ENCODE data around the gene NTRK2. TPM values are rescaled to one million over a fixed set of nuclear protein-coding genes. Genes with fewer than 3 reads are reported as not detected.

Gene NTRK2
- total RNA-seq, 1 donor from 2014 or later: 16.0 TPM

DNA sequence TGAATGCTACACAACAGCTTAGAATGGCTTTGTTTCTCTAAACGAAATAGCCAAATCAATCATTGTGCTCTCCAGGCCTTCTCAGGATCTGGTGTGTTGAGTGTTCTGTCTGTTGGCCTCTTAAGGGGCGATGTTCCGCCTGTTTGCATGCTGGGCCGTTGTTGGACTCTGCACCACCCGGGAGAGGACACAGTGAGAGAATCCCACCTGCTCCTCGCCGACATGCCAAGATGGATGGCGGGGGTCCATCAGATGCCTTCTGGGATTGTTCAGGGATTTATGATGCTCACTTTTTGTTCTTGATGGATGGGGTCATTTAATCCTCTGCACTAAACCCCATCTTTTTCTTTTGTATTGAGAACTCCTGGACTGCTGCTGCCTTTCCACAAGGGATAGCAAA, 159.9 kb downstream of the NTRK2 start:
- intact Hi-C loops (cut with DNase I): no loop called here
- TF ChIP-seq, protein P1, sequence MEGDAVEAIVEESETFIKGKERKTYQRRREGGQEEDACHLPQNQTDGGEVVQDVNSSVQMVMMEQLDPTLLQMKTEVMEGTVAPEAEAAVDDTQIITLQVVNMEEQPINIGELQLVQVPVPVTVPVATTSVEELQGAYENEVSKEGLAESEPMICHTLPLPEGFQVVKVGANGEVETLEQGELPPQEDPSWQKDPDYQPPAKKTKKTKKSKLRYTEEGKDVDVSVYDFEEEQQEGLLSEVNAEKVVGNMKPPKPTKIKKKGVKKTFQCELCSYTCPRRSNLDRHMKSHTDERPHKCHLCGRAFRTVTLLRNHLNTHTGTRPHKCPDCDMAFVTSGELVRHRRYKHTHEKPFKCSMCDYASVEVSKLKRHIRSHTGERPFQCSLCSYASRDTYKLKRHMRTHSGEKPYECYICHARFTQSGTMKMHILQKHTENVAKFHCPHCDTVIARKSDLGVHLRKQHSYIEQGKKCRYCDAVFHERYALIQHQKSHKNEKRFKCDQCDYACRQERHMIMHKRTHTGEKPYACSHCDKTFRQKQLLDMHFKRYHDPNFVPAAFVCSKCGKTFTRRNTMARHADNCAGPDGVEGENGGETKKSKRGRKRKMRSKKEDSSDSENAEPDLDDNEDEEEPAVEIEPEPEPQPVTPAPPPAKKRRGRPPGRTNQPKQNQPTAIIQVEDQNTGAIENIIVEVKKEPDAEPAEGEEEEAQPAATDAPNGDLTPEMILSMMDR (IDR thresholded peaks at IDR 0.05): no peak
- TF ChIP-seq POLR2AphosphoS5 (IDR thresholded peaks at IDR 0.05; ENCODE audit: insufficient read depth in 1 of 2, low read depth in 1 of 2): no peak

DNA sequence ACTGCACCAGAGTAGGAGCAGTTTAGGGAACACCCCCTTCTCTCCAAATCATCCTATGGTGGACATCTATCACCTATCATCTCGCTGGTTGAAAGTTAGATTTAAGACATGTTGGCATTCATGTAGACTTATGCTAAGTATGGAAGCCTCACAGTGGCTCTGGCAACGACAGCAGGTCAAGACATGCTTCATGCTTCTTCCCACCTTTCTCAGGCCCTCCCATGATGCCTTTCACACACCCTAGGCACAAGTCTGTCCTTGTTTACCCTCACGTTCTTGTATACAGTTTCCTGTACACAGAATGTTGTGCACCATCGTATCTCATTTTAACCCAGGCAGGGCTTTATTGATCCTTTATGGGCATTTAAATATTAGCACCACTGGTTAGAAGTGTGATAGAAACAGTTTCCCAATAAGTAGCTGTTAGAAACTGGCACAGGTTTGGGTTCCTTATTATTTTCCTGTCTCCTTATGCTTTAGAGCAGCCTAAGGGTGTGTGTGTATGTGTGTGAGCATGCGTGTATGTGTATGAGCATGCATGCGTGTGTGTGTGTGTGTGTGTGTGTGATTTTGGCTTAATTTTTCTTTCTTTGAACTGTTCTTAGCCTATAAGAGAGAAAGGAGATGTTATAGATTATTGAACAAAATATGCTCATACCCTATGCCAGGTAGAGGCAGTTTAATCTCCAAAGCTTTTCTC, 160.6 kb downstream of the NTRK2 start:
- Histone ChIP-seq H3K27ac (no peak overlapping the region), H3K36me3 (no peaks in the 10 kb centered on the region), H3K4me1 (no peaks in the 10 kb centered on the region), H3K9me3 (no peaks in the 10 kb centered on the region), H3K27me3 (no peaks in the 10 kb centered on the region), H3K4me3 (no peak overlapping the region)
- DNase-seq (ENCODE audit: extremely low spot score in 2 of 2): no peak
- TF ChIP-seq POLR2A (IDR thresholded peaks at IDR 0.05): no peak
- TF ChIP-seq, protein P1 (IDR thresholded peaks at IDR 0.05): no peak
- no peak for TF ChIP-seq POLR2AphosphoS5 (IDR thresholded peaks at IDR 0.05; ENCODE audit: insufficient read depth in 1 of 2, low read depth in 1 of 2)
- intact Hi-C loops (cut with DNase I): no loop called here

More for the DNA sequence above, 159.9 kb downstream of the NTRK2 start:
- Histone ChIP-seq H3K4me3 (no peak overlapping the region), H3K9me3 (no peaks in the 10 kb centered on the region), H3K27me3 (no peaks in the 10 kb centered on the region), H3K27ac (no peak overlapping the region), H3K36me3 (no peaks in the 10 kb centered on the region), H3K4me1 (peaks cover 2% of the 10 kb centered on the region)
- no peak for DNase-seq (ENCODE audit: extremely low spot score in 2 of 2)

- no peaks in the 10 kb centered on the region for H3K36me3 ChIP-seq
- peaks cover 6% of the 10 kb centered on the region for H3K4me1 ChIP-seq
- intact Hi-C loops (cut with DNase I): no loop called here
- DNase-seq (ENCODE audit: extremely low spot score in 2 of 2): no peak
- no peaks in the 10 kb centered on the region for H3K9me3 ChIP-seq
- no peaks in the 10 kb centered on the region for H3K27me3 ChIP-seq
- H3K27ac ChIP-seq: no peak overlapping the region
- H3K4me3 ChIP-seq: no peak overlapping the region
- TF ChIP-seq POLR2A (IDR thresholded peaks at IDR 0.05) (no peak), POLR2AphosphoS5 (IDR thresholded peaks at IDR 0.05; ENCODE audit: insufficient read depth in 1 of 2, low read depth in 1 of 2) (no peak)
- TF ChIP-seq, protein P1 (IDR thresholded peaks at IDR 0.05): no peak
Measured at GRCh38 chr9:84831377-84831776, 161.8 kb downstream of the NTRK2 start.

DNA sequence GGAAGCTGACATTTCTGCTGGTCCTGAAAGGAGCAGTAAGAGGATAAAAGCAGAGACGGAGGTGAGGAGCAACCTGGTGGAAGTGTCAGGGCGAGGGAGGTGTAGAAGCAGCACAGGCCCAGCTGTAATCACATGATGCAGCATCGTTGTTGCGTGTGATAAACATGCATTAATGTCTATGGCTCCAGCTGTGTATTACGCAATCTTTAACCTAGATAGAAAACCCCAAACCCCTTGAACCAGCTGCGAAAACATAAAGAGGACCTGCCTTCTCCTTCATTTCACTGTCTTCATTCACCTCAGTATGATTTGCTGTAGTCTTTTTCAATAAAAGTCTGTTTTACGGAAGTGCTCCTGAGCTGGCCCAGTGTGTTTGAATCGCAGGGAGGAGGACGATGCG, 162.9 kb downstream of the NTRK2 start:
- peaks cover 7% of the 10 kb centered on the region for H3K4me1 ChIP-seq
- TF ChIP-seq, protein P1 (IDR thresholded peaks at IDR 0.05): no peak
- no peak for TF ChIP-seq POLR2A (IDR thresholded peaks at IDR 0.05)
- TF ChIP-seq POLR2AphosphoS5 (IDR thresholded peaks at IDR 0.05; ENCODE audit: insufficient read depth in 1 of 2, low read depth in 1 of 2): no peak
- H3K9me3 ChIP-seq: no peaks in the 10 kb centered on the region
- no peak for DNase-seq (ENCODE audit: extremely low spot score in 2 of 2)
- H3K4me3 ChIP-seq: no peak overlapping the region
- H3K27me3 ChIP-seq: no peaks in the 10 kb centered on the region
- intact Hi-C loops (cut with DNase I): no loop called here
- no peaks in the 10 kb centered on the region for H3K36me3 ChIP-seq
- no peak overlapping the region for H3K27ac ChIP-seq

- TF ChIP-seq, protein P1 (IDR thresholded peaks at IDR 0.05): no peak
- TF ChIP-seq POLR2A (IDR thresholded peaks at IDR 0.05) (no peak), POLR2AphosphoS5 (IDR thresholded peaks at IDR 0.05; ENCODE audit: insufficient read depth in 1 of 2, low read depth in 1 of 2) (no peak)
- DNase-seq (ENCODE audit: extremely low spot score in 2 of 2): no peak
- no peaks in the 10 kb centered on the region for H3K27me3 ChIP-seq
- intact Hi-C loops (cut with DNase I): no loop called here
- H3K36me3 ChIP-seq: no peaks in the 10 kb centered on the region
- no peak overlapping the region for H3K4me3 ChIP-seq
- H3K4me1 ChIP-seq: peaks cover 7% of the 10 kb centered on the region
- no peak overlapping the region for H3K27ac ChIP-seq
- H3K9me3 ChIP-seq: no peaks in the 10 kb centered on the region
Measured at GRCh38 chr9:84834426-84834825, 164.9 kb downstream of the NTRK2 start.

Data from vagina (tissue), 2 donors.